ENCODE data around the gene VENTX.

DNA sequence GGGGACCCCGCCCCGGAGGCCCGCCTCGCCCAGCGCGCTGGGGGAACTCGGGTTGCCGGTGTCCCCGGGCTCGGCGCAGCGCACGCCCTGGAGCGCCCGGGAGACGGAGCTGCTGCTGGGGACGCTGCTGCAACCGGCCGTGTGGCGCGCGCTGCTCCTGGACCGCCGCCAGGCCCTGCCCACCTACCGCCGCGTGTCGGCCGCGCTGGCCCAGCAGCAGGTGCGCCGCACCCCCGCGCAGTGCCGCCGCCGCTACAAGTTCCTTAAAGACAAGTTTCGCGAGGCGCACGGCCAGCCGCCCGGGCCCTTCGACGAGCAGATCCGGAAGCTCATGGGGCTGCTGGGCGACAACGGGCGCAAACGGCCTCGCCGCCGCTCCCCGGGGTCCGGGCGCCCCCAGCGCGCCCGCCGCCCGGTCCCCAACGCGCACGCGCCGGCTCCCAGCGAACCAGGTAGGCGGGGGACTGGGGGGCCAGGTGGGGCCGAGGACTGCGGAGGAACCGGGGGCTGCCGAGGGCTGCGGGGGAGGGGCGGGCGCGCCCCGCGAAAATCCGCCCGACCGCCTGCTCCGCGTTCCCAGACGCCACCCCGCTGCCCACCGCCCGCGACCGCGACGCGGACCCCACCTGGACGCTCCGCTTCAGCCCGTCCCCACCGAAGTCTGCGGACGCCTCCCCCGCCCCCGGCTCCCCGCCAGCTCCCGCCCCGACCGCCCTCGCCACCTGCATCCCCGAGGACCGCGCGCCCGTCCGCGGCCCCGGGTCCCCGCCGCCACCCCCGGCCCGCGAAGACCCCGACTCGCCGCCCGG, 7.1 kb upstream of the VENTX start:
- TF ChIP-seq, protein P1, sequence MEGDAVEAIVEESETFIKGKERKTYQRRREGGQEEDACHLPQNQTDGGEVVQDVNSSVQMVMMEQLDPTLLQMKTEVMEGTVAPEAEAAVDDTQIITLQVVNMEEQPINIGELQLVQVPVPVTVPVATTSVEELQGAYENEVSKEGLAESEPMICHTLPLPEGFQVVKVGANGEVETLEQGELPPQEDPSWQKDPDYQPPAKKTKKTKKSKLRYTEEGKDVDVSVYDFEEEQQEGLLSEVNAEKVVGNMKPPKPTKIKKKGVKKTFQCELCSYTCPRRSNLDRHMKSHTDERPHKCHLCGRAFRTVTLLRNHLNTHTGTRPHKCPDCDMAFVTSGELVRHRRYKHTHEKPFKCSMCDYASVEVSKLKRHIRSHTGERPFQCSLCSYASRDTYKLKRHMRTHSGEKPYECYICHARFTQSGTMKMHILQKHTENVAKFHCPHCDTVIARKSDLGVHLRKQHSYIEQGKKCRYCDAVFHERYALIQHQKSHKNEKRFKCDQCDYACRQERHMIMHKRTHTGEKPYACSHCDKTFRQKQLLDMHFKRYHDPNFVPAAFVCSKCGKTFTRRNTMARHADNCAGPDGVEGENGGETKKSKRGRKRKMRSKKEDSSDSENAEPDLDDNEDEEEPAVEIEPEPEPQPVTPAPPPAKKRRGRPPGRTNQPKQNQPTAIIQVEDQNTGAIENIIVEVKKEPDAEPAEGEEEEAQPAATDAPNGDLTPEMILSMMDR (IDR thresholded peaks at IDR 0.05), result no peak
- TF ChIP-seq POLR2A (IDR thresholded peaks at IDR 0.05), result no peak
- no peak for TF ChIP-seq EP300 (IDR thresholded peaks at IDR 0.05)

All from suprapubic skin (tissue), 3 donors.